ENCODE results near the gene KCNMA1.

KCNMA1 gene

GRCh38 chr10:77071956-77072355, 565.7 kb downstream of the KCNMA1 start:
- H2AFZ ChIP-seq (ENCODE audit: low read length): no peak overlapping the region
- WGBS, 2 donors (ENCODE audit: extremely low coverage in 2 of 2, insufficient read length in 2 of 2, insufficient replicate concordance in 1 of 2): no CpG with 5 or more reads among the region's 3 CpGs
- H2BK5ac ChIP-seq (ENCODE audit: low read length): no peak overlapping the region
- H3K14ac ChIP-seq (ENCODE audit: low read length): no peak overlapping the region
- no peaks in the 10 kb centered on the region for H3K4me1 ChIP-seq (ENCODE audit: control insufficient read depth in 2 of 2, insufficient read depth in 1 of 2, low read depth in 1 of 2, low read length in 2 of 2)
- H4K8ac ChIP-seq (ENCODE audit: low read depth, low read length): no peak overlapping the region
- no peak overlapping the region for H3K4ac ChIP-seq (ENCODE audit: low read length)
- no peak overlapping the region for H3K4me2 ChIP-seq (ENCODE audit: insufficient read depth, low read length, poor library complexity, severe bottlenecking)
- H3K9me3 ChIP-seq (replicated peaks in 1 of 2; ENCODE audit: control insufficient read depth in 2 of 2, insufficient read depth in 1 of 2, low read depth in 1 of 2, low read length in 2 of 2): no peaks in the 10 kb centered on the region
- no peak overlapping the region for H3K27ac ChIP-seq (replicated peaks; ENCODE audit: low read length)
- no peak overlapping the region for H3K9ac ChIP-seq (ENCODE audit: low read depth, low read length, poor library complexity)
- DNase-seq (ENCODE audit: low spot score): no peak
- H2BK120ac ChIP-seq (ENCODE audit: low read depth, low read length): no peak overlapping the region
- H3K23ac ChIP-seq (ENCODE audit: low read depth, low read length, poor library complexity): no peak overlapping the region
- H2BK15ac ChIP-seq (ENCODE audit: low read length): no peak overlapping the region
- no peak overlapping the region for H2AK5ac ChIP-seq (ENCODE audit: low read depth, low read length)
- H3K4me3 ChIP-seq (ENCODE audit: low read length in 2 of 2): no peak overlapping the region
- no peak overlapping the region for H2BK12ac ChIP-seq (ENCODE audit: low read length)
- no peak overlapping the region for H3K18ac ChIP-seq (ENCODE audit: low read length)
- H3K27me3 ChIP-seq (ENCODE audit: control insufficient read depth in 3 of 3, insufficient read depth in 3 of 3, low read depth in 1 of 3, low read length in 3 of 3): peaks cover 0 to 4% (median 0%) of the 10 kb centered on the region in 3 experiments
- no peak overlapping the region for H4K91ac ChIP-seq (ENCODE audit: low read depth, low read length, poor library complexity)
- no peaks in the 10 kb centered on the region for H3K79me1 ChIP-seq (ENCODE audit: low read depth, low read length)
- no peaks in the 10 kb centered on the region for H3K36me3 ChIP-seq (replicated peaks in 1 of 2; ENCODE audit: control insufficient read depth in 2 of 2, insufficient read depth in 2 of 2, low read length in 2 of 2)

GRCh38 chr10:77071001-77071511, 566.6 kb downstream of the KCNMA1 start:
- DNase-seq (ENCODE audit: low spot score): no peak
- Histone ChIP-seq H3K18ac (ENCODE audit: low read length) (no peak overlapping the region), H3K36me3 (replicated peaks in 1 of 2; ENCODE audit: control insufficient read depth in 2 of 2, insufficient read depth in 2 of 2, low read length in 2 of 2) (no peaks in the 10 kb centered on the region), H2BK5ac (ENCODE audit: low read length) (no peak overlapping the region), H2BK120ac (ENCODE audit: low read depth, low read length) (no peak overlapping the region), H2AK5ac (ENCODE audit: low read depth, low read length) (no peak overlapping the region), H2BK12ac (ENCODE audit: low read length) (no peak overlapping the region), H3K23ac (ENCODE audit: low read depth, low read length, poor library complexity) (no peak overlapping the region), H3K9ac (ENCODE audit: low read depth, low read length, poor library complexity) (no peak overlapping the region), H3K79me1 (ENCODE audit: low read depth, low read length) (no peaks in the 10 kb centered on the region), H4K8ac (ENCODE audit: low read depth, low read length) (no peak overlapping the region), H2BK15ac (ENCODE audit: low read length) (no peak overlapping the region), H3K27ac (replicated peaks; ENCODE audit: low read length) (no peak overlapping the region), H3K9me3 (replicated peaks in 1 of 2; ENCODE audit: control insufficient read depth in 2 of 2, insufficient read depth in 1 of 2, low read depth in 1 of 2, low read length in 2 of 2) (no peaks in the 10 kb centered on the region), H3K27me3 (ENCODE audit: control insufficient read depth in 3 of 3, insufficient read depth in 3 of 3, low read depth in 1 of 3, low read length in 3 of 3) (peaks cover 0 to 4% (median 0%) of the 10 kb centered on the region in 3 experiments), H4K91ac (ENCODE audit: low read depth, low read length, poor library complexity) (no peak overlapping the region), H3K4ac (ENCODE audit: low read length) (no peak overlapping the region), H3K4me3 (ENCODE audit: low read length in 2 of 2) (no peak overlapping the region), H3K4me2 (ENCODE audit: insufficient read depth, low read length, poor library complexity, severe bottlenecking) (no peak overlapping the region), H3K14ac (ENCODE audit: low read length) (no peak overlapping the region), H3K4me1 (ENCODE audit: control insufficient read depth in 2 of 2, insufficient read depth in 1 of 2, low read depth in 1 of 2, low read length in 2 of 2) (no peaks in the 10 kb centered on the region), H2AFZ (ENCODE audit: low read length) (no peak overlapping the region)
- WGBS, 2 donors (ENCODE audit: extremely low coverage in 2 of 2, insufficient read length in 2 of 2, insufficient replicate concordance in 1 of 2): no CpG with 5 or more reads among the region's 4 CpGs

- H3K9me3 ChIP-seq (replicated peaks in 1 of 2; ENCODE audit: control insufficient read depth in 2 of 2, insufficient read depth in 1 of 2, low read depth in 1 of 2, low read length in 2 of 2): no peaks in the 10 kb centered on the region
- H2BK15ac ChIP-seq (ENCODE audit: low read length): no peak overlapping the region
- H3K4me2 ChIP-seq (ENCODE audit: insufficient read depth, low read length, poor library complexity, severe bottlenecking): no peak overlapping the region
- no peak overlapping the region for H4K8ac ChIP-seq (ENCODE audit: low read depth, low read length)
- WGBS, 2 donors (ENCODE audit: extremely low coverage in 2 of 2, insufficient read length in 2 of 2, insufficient replicate concordance in 1 of 2): no CpG with 5 or more reads among the region's 5 CpGs
- H4K91ac ChIP-seq (ENCODE audit: low read depth, low read length, poor library complexity): no peak overlapping the region
- no peak overlapping the region for H2BK12ac ChIP-seq (ENCODE audit: low read length)
- no peaks in the 10 kb centered on the region for H3K79me1 ChIP-seq (ENCODE audit: low read depth, low read length)
- no peak overlapping the region for H3K9ac ChIP-seq (ENCODE audit: low read depth, low read length, poor library complexity)
- no peak overlapping the region for H2AFZ ChIP-seq (ENCODE audit: low read length)
- no peak overlapping the region for H2AK5ac ChIP-seq (ENCODE audit: low read depth, low read length)
- H3K27ac ChIP-seq (replicated peaks; ENCODE audit: low read length): no peak overlapping the region
- no peak for DNase-seq (ENCODE audit: low spot score)
- H3K27me3 ChIP-seq (ENCODE audit: control insufficient read depth in 3 of 3, insufficient read depth in 3 of 3, low read depth in 1 of 3, low read length in 3 of 3): peaks cover 0 to 4% (median 0%) of the 10 kb centered on the region in 3 experiments
- H3K4me1 ChIP-seq (ENCODE audit: control insufficient read depth in 2 of 2, insufficient read depth in 1 of 2, low read depth in 1 of 2, low read length in 2 of 2): no peaks in the 10 kb centered on the region
- H3K36me3 ChIP-seq (replicated peaks in 1 of 2; ENCODE audit: control insufficient read depth in 2 of 2, insufficient read depth in 2 of 2, low read length in 2 of 2): no peaks in the 10 kb centered on the region
- no peak overlapping the region for H2BK5ac ChIP-seq (ENCODE audit: low read length)
- no peak overlapping the region for H3K4me3 ChIP-seq (ENCODE audit: low read length in 2 of 2)
- H3K18ac ChIP-seq (ENCODE audit: low read length): no peak overlapping the region
- H3K4ac ChIP-seq (ENCODE audit: low read length): no peak overlapping the region
- H3K14ac ChIP-seq (ENCODE audit: low read length): no peak overlapping the region
- no peak overlapping the region for H2BK120ac ChIP-seq (ENCODE audit: low read depth, low read length)
- no peak overlapping the region for H3K23ac ChIP-seq (ENCODE audit: low read depth, low read length, poor library complexity)
Observed at GRCh38 chr10:77070346-77070745, 567.3 kb downstream of the KCNMA1 start.

GRCh38 chr10:77068969-77069368, 568.6 kb downstream of the KCNMA1 start:
- WGBS, 2 donors (ENCODE audit: extremely low coverage in 2 of 2, insufficient read length in 2 of 2, insufficient replicate concordance in 1 of 2): no CpG with 5 or more reads among the region's 3 CpGs
- Histone ChIP-seq H4K91ac (ENCODE audit: low read depth, low read length, poor library complexity) (no peak overlapping the region), H3K27ac (replicated peaks; ENCODE audit: low read length) (no peak overlapping the region), H4K8ac (ENCODE audit: low read depth, low read length) (no peak overlapping the region), H3K4me3 (ENCODE audit: low read length in 2 of 2) (no peak overlapping the region), H3K18ac (ENCODE audit: low read length) (no peak overlapping the region), H2BK120ac (ENCODE audit: low read depth, low read length) (no peak overlapping the region), H2BK12ac (ENCODE audit: low read length) (no peak overlapping the region), H3K9me3 (replicated peaks in 1 of 2; ENCODE audit: control insufficient read depth in 2 of 2, insufficient read depth in 1 of 2, low read depth in 1 of 2, low read length in 2 of 2) (no peaks in the 10 kb centered on the region), H2AFZ (ENCODE audit: low read length) (no peak overlapping the region), H3K79me1 (ENCODE audit: low read depth, low read length) (no peaks in the 10 kb centered on the region), H3K14ac (ENCODE audit: low read length) (no peak overlapping the region), H3K27me3 (ENCODE audit: control insufficient read depth in 3 of 3, insufficient read depth in 3 of 3, low read depth in 1 of 3, low read length in 3 of 3) (peaks cover 0 to 4% (median 0%) of the 10 kb centered on the region in 3 experiments), H3K4me2 (ENCODE audit: insufficient read depth, low read length, poor library complexity, severe bottlenecking) (no peak overlapping the region), H3K23ac (ENCODE audit: low read depth, low read length, poor library complexity) (no peak overlapping the region), H2BK5ac (ENCODE audit: low read length) (no peak overlapping the region), H3K9ac (ENCODE audit: low read depth, low read length, poor library complexity) (no peak overlapping the region), H3K4me1 (ENCODE audit: control insufficient read depth in 2 of 2, insufficient read depth in 1 of 2, low read depth in 1 of 2, low read length in 2 of 2) (no peaks in the 10 kb centered on the region), H3K4ac (ENCODE audit: low read length) (no peak overlapping the region), H2AK5ac (ENCODE audit: low read depth, low read length) (no peak overlapping the region), H2BK15ac (ENCODE audit: low read length) (no peak overlapping the region), H3K36me3 (replicated peaks in 1 of 2; ENCODE audit: control insufficient read depth in 2 of 2, insufficient read depth in 2 of 2, low read length in 2 of 2) (no peaks in the 10 kb centered on the region)
- no peak for DNase-seq (ENCODE audit: low spot score)

All from neuronal stem cell (in vitro differentiated cells).